Measurements from ENCODE around the gene COPA.

The COPA gene

DNA sequence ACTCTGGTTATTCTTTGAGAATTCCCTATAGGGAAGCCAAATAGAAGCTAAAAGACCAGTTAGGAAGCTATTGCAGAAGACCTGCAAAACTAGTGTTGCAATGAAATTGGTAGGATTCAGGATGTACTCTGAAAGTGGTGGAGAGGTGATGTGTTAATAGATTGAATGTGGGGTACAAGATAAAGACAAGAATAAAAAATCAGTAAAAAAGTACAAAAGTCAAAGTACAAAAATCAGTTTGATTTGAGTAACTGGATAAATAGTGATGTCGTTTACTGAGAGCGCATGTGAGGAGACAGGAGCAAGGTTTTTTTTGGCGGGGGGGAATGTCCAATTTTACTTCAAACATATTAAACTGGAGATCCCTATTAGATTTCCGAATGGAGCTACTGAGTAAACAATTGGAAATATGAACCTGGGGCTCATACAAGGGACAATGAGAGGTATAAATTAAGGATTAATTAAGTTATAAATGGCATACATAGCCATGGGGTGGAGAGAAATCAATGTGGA is 78.2 kb downstream of the COPA start:
- no peak for DNase-seq (ENCODE audit: low spot score)

DNA sequence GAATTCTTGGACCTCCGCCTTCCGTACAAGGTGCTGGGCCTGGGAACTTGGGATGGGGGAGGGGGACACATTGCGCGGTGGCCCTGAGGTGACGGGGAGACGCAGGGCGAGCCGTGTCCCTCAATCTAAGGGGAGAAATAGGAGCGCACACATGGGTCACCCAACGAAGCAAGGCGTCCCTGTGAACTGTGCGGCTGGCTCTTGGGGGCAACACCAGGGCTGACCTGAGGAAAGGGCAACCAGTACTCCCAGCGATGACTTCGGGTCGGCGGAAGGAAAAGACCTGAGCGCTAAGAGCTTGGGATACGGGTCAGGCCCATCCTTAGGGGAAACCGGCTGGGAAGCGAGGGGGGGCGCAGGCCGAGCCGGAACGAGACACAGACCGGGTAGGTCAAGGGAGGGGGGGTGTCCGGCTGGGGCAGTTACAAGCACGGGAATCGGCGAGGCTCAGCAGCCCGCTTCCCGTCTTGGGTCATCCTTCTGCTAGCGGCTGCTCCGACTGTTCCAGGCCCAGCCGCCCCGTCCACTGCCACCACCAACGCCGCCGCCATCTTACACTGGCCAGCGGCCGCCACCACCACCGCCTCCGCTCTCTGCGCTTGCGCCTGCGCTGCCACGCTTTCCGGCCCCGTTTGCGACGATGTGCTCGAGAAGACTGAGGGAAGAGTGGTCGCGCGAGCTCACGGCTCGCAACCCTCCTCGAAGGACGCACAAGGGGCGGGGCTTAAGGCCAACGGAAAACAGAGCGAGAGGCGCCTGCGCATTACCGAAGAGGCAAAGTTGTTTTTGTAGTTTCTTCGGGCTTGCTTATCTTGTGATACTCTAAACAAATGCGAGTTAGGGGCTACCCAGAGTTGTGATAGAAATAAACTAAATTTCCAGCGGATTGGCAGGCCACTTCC is 80.9 kb downstream of the COPA start, which contains the start of gene DCAF8:
TSS of gene DCAF8 (minus strand) at position 657 of the 902 bp plus-strand sequence. CDS start 18,541 bp downstream, outside the sequence.
- peak; percentile 99 for DNase-seq (ENCODE audit: low spot score)

DNA sequence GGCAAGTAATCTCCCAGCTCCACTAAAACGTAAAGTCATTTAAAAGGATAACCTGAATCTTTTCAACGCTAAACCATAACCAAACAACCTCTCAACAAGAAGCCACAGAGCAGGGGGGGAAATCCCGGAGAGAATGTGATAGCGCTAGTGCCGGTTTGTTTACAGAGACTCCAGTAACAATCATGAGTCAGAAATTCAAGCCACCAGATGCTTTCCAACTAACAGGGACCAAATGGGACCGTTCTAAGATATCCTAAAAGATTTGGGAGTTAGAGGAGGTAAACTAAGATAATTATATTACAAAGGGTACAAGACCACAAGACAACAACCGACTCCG is 81.5 kb downstream of the COPA start:
- DNase-seq (ENCODE audit: low spot score) = peak; percentile 34

DNA sequence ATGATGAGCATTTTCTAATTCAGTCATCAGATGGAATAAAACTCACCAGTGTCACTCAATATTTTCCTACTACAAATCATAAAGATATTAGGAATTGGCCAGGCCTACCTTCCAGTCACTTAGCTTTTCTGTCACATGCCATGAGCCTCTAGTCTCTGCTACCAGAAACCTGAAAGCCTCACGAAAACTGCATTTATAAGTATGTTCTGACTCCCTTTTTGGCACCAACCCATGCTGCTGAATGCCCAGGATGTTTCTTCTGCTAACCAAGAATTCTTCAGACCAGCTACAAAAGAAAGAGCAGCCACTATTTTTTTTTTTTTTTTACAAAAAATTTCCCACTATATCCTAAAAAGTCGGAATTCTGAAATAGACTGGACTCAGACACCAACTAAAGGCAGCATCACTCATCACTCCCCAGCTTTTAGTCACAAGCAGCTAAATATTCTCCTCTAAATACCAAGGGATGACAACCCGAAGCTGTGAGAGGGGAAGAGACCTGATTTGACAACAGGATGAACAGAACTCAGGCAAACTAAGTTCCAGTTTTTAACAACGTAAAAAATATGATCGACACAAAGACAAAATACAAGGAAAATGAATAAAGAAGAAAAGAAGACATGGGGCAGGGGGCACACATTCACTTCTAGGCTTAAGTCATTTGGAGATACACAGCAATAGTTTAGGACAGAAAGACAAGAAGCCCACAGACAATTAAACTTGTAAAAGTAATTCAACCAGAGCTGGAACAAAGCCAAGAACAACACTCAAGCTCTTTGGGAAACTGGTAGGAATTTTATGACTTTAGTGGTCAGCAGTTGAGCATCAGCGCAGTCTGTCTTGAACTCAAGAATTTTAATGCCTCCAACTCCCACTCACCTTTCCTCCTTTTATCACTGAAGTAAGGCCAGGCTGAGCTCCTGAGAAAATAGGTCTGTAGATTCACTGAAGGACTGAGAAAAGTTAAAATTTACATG is 82.4 kb downstream of the COPA start:
- DNase-seq (ENCODE audit: low spot score) = no peak

DNA sequence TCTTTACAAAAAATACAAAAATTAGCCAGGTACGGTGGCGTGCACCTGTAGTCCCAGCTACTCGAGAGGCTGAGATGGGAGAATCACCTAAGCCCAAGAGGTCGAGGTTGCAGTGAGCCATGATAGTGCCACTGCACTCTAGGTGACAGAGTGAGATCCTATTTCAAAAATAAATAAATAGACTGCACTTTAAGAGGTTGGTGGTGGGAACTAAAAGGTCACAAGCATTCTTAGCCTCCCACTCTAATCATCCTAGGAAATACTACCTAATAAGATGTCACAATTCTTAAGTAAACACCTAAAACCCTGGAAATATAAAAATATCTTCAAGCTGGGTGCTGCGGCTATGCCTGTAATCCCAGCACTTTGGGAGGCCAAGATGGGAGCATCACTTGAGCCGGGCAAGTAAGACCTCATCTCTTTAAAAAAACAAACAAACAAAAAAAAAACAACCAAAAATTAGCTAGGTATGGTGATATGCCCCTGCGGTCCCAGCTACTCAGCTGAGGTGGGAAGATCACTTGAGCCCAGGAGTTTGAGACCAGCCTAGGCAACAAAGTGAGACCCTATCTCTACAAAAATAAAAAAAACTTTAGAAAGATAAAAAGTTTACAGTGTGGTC is 84.8 kb downstream of the COPA start:
- no peak for DNase-seq (ENCODE audit: low spot score)

DNA sequence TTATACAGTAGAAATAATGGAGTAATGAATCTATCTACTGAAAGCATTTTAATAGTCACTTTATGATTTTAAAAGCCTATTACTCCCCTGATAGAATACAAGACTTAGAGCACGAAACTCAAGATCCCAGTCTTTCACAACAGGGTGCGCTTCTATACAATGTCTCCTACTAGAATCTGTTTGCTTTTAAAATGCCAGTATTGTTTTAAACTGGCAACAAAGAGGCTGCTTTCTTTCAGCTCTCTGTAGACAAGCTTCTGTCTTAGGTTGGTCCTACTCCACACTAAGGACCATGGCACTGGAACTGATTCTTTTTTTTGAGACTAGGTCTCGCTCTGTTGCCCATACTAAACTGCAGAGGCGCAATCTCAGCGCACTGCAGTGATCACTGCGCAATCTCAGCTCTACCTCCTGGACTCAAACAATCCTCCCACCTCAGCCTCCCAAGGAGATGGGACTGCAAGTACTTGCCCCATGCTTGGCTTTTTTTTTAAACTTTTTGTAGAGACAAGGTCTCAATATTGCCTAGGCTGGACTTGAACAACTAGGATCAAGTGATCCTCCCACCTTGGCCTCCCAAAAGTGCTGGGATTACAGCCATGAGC is 85.5 kb downstream of the COPA start:
- peak; percentile 8 for DNase-seq (ENCODE audit: low spot score)

DNA sequence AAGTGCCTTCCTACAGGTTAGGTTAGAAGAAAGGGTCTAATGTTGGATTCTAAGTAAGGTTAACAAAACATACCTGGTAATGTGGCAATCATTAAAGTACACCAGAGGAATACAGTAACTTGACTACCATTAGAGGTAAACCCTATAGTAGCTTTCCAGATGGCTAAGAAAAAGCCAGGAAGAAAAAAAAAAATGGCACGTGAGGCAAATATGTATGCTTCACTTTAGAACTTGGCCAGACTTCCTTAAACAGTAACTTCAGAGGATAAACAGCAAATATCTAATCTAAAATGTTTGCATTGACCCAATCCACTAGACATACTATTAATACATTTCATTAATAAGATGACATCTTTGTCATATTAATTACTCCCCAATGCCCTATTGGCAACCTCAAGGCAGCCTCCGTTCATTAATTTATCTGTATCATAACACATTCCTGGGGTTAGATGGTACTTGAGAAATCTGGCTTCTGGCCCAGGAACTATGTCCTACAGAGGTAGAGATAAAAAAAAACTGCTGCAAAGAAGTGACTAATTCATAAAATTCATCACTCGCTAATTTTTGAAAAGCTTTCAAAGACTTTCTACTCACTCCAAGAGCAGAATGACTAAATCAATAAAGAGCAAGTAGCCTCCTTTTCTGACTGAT is 86.5 kb downstream of the COPA start:
- no peak for DNase-seq (ENCODE audit: low spot score)

DNA sequence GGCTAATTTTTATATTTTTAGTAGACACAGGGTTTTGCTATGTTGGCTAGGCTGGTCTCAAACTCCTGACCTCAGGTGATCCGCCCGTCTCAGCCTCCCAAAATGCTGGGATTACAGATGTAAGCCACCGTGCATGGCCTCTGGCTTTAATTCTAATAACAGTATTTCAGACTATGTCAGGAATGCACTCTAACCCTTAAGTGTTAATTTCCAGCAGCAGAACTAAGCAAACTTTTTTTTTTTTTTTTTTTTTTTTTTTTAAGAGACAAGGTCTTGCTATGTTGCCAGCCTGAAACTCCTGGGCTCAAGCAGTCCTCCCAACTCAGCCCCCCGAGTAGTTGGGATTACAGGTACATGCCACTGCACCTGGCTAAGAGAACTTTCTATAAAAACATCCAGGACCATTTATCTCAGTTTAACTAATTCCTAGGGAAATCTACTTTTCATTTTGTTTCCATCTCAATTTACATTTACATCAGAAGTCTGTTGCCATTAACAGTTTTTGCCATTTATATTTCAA is 87.2 kb downstream of the COPA start:
- no peak for DNase-seq (ENCODE audit: low spot score)

DNA sequence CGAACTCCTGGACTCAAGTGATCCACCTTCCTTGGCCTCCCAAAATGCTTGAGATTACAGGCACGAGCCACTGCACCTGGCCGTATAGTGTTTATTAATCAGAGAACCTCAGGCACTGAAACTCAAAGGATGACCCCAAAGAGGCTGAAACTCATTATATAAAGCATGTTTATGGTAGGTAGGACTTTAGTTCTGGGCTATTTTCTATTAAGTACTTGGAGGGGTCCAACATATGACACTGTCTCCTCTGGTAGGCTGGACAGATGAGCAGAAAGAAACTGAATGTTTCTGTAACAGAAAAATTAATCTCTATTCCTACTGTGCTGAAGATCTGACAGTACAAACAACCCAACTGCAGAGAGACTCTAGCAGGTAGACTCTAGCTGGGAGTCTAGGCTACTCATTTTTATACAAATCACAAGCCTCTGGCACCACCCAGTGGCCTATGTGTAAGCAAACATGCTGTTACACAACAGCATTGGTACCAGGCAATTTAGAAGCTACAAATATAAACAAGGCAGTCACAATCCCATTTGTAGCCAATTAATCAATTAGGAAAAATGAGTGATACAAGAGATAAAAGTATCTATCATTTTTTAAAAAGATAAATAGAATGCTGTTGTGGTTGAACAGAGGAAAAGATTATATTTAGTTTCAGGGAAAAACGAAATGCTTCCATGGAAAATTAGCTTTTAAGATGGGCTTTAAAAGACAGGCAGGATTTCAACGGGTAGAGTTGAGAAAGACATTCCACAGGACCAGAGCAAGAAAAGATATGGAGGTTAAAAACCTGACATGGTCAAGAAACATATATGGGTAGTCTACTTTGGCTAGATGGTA is 91.1 kb downstream of the COPA start:
- DNase-seq (ENCODE audit: low spot score) = peak; percentile 93

DNA sequence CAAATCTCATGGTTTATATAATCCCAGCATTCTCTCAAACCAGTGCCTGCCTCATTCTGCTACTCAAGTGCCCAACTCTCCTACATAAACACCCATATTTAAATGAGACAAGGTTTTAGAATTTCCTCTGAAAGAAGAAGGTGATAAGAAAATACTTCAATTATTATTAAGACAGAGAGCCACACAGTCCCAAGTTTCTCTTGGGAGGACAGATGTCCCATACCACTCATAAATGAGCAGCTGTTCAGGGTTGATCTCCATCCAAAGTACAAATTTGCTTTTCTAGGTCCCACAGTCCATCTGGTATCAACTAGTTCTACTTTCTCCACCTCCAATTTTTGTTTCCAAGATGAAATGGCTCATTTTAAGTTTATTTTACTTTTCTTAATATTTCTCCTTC is 92.0 kb downstream of the COPA start:
- peak; percentile 24 for DNase-seq (ENCODE audit: low spot score)

DNA sequence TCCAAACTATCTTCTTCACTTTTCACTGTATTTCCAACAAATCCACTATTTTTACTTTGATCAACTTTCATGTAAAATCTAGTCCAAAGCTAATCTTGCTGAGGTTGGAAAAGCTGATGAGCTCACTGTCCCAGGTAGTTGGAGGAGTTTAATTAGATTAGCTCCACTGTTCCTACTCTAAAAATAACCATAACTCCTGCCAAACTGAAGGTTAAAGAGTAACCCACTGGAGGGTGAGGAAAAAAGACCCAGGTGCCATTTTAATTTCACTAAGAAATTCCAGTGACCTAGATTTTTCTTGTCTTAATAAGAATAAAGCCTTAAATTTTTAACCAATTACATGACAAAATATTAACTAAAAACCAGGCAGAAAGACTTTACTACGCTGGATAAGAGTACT is 96.0 kb downstream of the COPA start:
- no peak for DNase-seq (ENCODE audit: low spot score)

DNA sequence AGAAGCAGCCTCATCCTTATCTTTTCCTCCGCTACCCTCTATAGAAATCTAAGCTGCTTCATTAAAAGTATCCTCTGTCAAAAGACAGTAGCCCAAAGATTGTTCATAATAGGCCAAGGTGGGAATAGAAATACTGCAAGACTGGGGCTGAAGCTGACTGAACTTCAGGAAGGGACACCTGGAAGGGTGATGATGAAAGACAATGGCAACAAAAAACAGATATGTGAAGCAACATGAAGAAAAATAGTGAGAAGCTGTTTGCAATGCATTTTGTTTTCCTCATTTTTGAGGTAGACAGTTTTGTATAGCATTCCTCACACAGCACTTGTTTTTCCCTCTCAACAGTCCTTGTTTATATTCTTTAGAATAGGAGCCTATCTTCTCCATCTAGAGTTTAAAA is 97.6 kb downstream of the COPA start:
- no peak for DNase-seq (ENCODE audit: low spot score)

DNA sequence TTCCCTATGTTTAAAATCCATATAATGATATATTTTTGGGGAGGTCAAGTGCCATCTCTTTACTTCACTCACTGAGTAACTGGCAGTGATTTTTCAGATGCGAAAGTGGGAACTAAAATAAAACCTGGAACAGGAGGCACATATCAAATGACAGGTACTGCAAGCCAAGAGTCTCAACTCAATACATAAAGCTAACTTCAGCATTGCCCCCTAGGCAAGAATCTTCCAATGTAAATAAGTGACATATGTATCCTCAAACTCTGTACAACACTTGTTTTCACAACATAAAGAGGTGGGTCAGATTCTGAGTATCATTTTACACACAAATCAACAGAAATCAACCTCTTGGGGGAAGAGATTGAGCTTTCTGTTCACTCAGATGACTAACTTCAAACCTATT is 98.8 kb downstream of the COPA start:
- DNase-seq (ENCODE audit: low spot score) = no peak

DNA sequence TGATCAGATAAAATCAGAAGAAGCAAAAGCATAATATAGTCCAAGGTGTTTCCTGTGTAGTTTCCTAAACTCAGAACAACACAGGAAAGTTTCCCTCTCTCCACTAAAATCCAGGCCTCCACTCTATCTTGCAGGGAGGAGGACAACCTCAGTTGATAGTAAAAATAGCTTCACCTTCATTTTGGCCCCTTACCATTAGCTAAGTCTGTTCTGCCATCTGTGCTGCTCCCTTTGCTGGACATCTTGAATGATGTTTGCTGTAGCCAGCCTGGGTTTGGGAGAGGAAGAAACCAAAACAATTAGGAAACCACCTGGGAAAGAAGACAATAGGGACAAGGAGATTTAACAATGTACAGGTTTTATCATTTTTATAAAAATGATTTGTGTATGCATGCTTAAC is 99.3 kb downstream of the COPA start:
- DNase-seq (ENCODE audit: low spot score) = no peak

DNA sequence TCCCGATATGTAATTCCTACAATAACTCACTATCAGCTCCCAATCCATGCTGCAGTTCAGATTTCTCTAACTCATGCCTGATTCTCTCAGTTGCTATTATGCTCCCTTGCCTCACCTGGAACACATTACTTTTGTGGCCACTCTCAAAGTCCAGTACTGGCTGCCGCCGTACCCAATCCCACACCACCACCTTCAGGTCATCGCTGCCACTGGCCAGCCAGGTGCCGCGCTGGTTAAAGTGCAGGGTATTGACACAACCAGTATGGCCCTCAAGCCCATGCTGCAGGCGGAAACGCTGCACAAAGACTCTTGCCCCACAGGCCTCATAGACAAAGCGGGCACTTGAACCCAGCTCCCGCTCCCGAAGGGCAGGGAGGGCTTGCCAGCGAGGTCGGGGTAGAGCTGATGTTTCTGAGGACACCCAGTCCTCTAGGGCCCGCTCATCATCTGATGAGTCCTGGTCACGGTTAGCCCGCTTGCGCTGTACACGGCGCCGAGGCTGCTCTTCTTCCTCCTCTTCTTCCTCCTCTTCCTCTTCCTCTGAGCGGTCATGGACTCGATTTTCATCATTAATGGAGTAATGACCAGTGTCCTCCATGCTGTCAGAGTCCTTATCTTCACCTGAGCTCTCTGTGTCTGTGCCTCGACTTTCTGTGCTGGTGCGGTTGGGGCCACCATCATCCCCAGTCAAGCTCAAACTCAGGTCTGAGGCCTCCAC is 103.3 kb downstream of the COPA start:
- DNase-seq (ENCODE audit: low spot score) = no peak

All from Ammon's horn (tissue), 1 donor.